Suprapubic skin (tissue), 4 donors: ENCODE measurements around the gene CCDC33. TPM values are rescaled to one million over a fixed set of nuclear protein-coding genes. Genes with fewer than 3 reads are reported as not detected.

Experiments
- DNase-seq, 2 donors: peaks; one replicate each; pipeline ENCODE4 v3.0.0-alpha.2; 2019; ENCODE audit warnings: low spot score in 2 of 2
- H3K27ac ChIP-seq: fragments of 200-600 bp; sonication (generic); one replicate; pipeline ENCODE4 v1.5.1; 2019
- H3K27me3 ChIP-seq: fragments of 200-600 bp; sonication (generic); one replicate; pipeline ENCODE4 v1.5.1; 2019
- H3K36me3 ChIP-seq: fragments of 200-600 bp; sonication (generic); one replicate; pipeline ENCODE4 v1.5.1; 2019
- H3K4me1 ChIP-seq: fragments of 200-600 bp; sonication (generic); one replicate; pipeline ENCODE4 v1.5.1; 2019
- H3K4me3 ChIP-seq: fragments of 200-600 bp; sonication (generic); one replicate; pipeline ENCODE4 v1.5.1; 2019; ENCODE audit warnings: mild to moderate bottlenecking
- H3K9me3 ChIP-seq: fragments of 200-600 bp; sonication (generic); one replicate; pipeline ENCODE4 v1.5.1; 2019
- CTCF ChIP-seq, 2 donors: fragments of 200-600 bp in 1 of 2; fragments of 450-650 bp in 1 of 2; sonication (generic) in 1 of 2; IDR thresholded peaks; one replicate each; pipeline ENCODE4 v1.5.1; 2016 to 2019; ENCODE audit warnings: antibody characterized with exemption in 2 of 2, mild to moderate bottlenecking in 1 of 2, moderate library complexity in 1 of 2
- EP300 ChIP-seq: sonication (generic); formaldehyde crosslinking; IDR thresholded peaks from one replicate; pipeline ENCODE4 v1.6.1; 2017; ENCODE audit warnings: antibody characterized with exemption
- POLR2A ChIP-seq, 2 donors: fragments of 450-650 bp; IDR thresholded peaks; one replicate each; pipeline ENCODE4 v1.6.1; 2017; ENCODE audit warnings: antibody characterized with exemption in 2 of 2, mild to moderate bottlenecking in 2 of 2, moderate library complexity in 2 of 2
- POLR2AphosphoS5 ChIP-seq, 3 donors: sonication (generic); formaldehyde crosslinking; IDR thresholded peaks; one replicate each; pipeline ENCODE4 v1.6.1; 2017; ENCODE audit warnings: antibody characterized with exemption in 3 of 3
- WGBS: methylation state at CpG from one replicate; pipeline ENCODE4 v1.1.5; 2018; 5-methylcytosine and 5-hydroxymethylcytosine counted together
- total RNA-seq, 4 donors: library from RNA; depleted of rRNA; stranded (reverse); fragments of >200 nt; gene quantifications; one replicate each; pipeline ENCODE4 v1.1.0, GENCODE V29; 2016

Gene CCDC33
- total RNA-seq, 4 donors from 2014 or later, result 0.60 TPM; not detected in 3

GRCh38 chr15:74328331-74329056, 92.4 kb downstream of the CCDC33 start:
- Histone ChIP-seq H3K27me3 (no peaks in the 10 kb centered on the region), H3K4me3 (no peak overlapping the region), H3K36me3 (no peaks in the 10 kb centered on the region), H3K9me3 (no peaks in the 10 kb centered on the region), H3K27ac (no peak overlapping the region), H3K4me1 (no peaks in the 10 kb centered on the region)
- 68% methylated on average over 10 of the region's 10 CpGs for WGBS
- DNase-seq, result no peak
- TF ChIP-seq EP300, result no peak
- TF ChIP-seq POLR2A (IDR thresholded peaks at IDR 0.05), result no peak
- TF ChIP-seq CTCF (IDR thresholded peaks at IDR 0.05), result no peak

- Histone ChIP-seq H3K4me1 (no peaks in the 10 kb centered on the region), H3K27me3 (no peaks in the 10 kb centered on the region), H3K27ac (no peak overlapping the region), H3K36me3 (no peaks in the 10 kb centered on the region), H3K4me3 (no peak overlapping the region), H3K9me3 (no peaks in the 10 kb centered on the region)
- 83% methylated on average over 9 of the region's 11 CpGs for WGBS
- TF ChIP-seq EP300 (no peak), POLR2A (IDR thresholded peaks at IDR 0.05) (no peak), CTCF (IDR thresholded peaks at IDR 0.05) (no peak), POLR2AphosphoS5 (IDR thresholded peaks at IDR 0.05) (no peak)
- no peak for DNase-seq
Observed at GRCh38 chr15:74330861-74331408, 94.8 kb downstream of the CCDC33 start.

GRCh38 chr15:74332011-74332410, 95.9 kb downstream of the CCDC33 start:
- TF ChIP-seq POLR2A (IDR thresholded peaks at IDR 0.05), result no peak
- no peak for TF ChIP-seq EP300
- TF ChIP-seq POLR2AphosphoS5 (IDR thresholded peaks at IDR 0.05), result no peak
- Histone ChIP-seq H3K36me3 (no peaks in the 10 kb centered on the region), H3K9me3 (no peaks in the 10 kb centered on the region), H3K4me1 (no peaks in the 10 kb centered on the region), H3K27me3 (no peaks in the 10 kb centered on the region), H3K27ac (no peak overlapping the region), H3K4me3 (no peak overlapping the region)
- DNase-seq, result no peak
- 98% methylated on average over 3 of the region's 3 CpGs for WGBS

GRCh38 chr15:74332611-74333010, 96.5 kb downstream of the CCDC33 start:
- no peak for TF ChIP-seq EP300
- TF ChIP-seq POLR2AphosphoS5 (IDR thresholded peaks at IDR 0.05), result no peak
- no peak for TF ChIP-seq POLR2A (IDR thresholded peaks at IDR 0.05)
- TF ChIP-seq CTCF (IDR thresholded peaks at IDR 0.05), result no peak
- H3K27ac ChIP-seq, result no peak overlapping the region
- DNase-seq, result no peak
- H3K4me3 ChIP-seq, result no peak overlapping the region
- WGBS, result 91% methylated on average over 10 of the region's 10 CpGs
- H3K36me3 ChIP-seq, result no peaks in the 10 kb centered on the region
- no peaks in the 10 kb centered on the region for H3K9me3 ChIP-seq
- no peaks in the 10 kb centered on the region for H3K4me1 ChIP-seq
- no peaks in the 10 kb centered on the region for H3K27me3 ChIP-seq

- Histone ChIP-seq H3K27ac (no peak overlapping the region), H3K4me1 (no peaks in the 10 kb centered on the region), H3K36me3 (no peaks in the 10 kb centered on the region), H3K9me3 (no peaks in the 10 kb centered on the region), H3K4me3 (no peak overlapping the region), H3K27me3 (no peaks in the 10 kb centered on the region)
- TF ChIP-seq POLR2AphosphoS5 (IDR thresholded peaks at IDR 0.05) (no peak), CTCF (IDR thresholded peaks at IDR 0.05) (no peak), EP300 (no peak), POLR2A (IDR thresholded peaks at IDR 0.05) (no peak)
- 98% methylated on average over 3 of the region's 5 CpGs for WGBS
- no peak for DNase-seq
Observed at GRCh38 chr15:74333093-74333492, 97.0 kb downstream of the CCDC33 start.
